Mammary epithelial cell (primary cell): ENCODE results near the gene ZNF160.

Experiments
- EZH2 ChIP-seq: IDR thresholded peaks from 2 replicates; pipeline ENCODE4 v1.6.1; 2012; ENCODE audit warnings: low read length, inconsistent platforms, borderline replicate concordance
- TF ChIP-seq, protein P1 (sequence below), 2 donors: IDR thresholded peaks in 1 of 2; conservative IDR thresholded peaks in 1 of 2; 2 replicates each; pipeline ENCODE4 v1.5.1; 2011 to 2012; ENCODE audit warnings: inconsistent platforms in 2 of 2, low read length in 2 of 2, mild to moderate bottlenecking in 2 of 2, control low read depth in 1 of 2, low read depth in 1 of 2; ENCODE audit not compliant: insufficient read depth in 1 of 2; ENCODE audit errors: extremely low read depth in 1 of 2

DNA sequence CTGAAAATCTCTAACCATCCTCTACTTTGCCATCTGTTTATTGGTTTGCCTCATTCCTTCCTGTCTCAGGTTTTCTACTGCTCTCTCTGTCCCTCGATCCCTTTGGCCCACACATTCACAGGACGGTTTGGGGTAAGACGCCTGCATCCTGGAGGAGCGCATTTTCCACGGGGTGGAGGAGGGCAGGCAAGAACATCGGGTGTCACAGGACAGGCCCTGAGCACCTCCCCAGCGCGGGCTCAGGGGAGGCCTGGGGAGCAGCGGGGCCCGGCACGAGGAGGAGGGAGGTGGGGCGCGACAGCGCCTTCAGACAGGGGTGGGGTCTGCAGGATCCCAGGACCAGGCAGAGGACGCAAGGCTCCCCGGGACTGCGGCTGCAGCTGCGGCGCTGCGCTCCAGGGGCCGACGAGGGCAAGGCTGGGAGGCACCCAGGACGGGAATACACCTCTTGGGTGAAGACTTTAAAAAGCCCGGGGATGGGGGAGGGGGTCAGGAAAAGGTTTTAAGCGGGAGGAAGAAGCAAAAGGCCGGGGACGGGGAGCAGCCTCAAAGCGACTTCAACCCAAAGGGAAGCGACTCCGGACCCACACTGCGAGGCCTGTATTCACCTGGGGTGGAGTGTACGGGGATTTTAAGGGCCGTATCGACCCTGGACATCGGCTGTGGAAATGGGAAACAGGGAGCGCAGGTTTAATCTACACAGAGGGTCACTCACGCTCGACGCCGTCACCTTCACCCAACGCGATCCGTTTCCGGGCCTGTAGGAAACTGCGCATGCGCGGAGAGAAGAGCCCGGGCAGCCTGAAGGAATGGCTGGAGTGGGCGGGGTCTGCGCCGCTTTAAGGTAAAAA lies 29.1 kb upstream of the ZNF160 start, which contains the start of gene ZNF415:
- TF ChIP-seq, protein P1, sequence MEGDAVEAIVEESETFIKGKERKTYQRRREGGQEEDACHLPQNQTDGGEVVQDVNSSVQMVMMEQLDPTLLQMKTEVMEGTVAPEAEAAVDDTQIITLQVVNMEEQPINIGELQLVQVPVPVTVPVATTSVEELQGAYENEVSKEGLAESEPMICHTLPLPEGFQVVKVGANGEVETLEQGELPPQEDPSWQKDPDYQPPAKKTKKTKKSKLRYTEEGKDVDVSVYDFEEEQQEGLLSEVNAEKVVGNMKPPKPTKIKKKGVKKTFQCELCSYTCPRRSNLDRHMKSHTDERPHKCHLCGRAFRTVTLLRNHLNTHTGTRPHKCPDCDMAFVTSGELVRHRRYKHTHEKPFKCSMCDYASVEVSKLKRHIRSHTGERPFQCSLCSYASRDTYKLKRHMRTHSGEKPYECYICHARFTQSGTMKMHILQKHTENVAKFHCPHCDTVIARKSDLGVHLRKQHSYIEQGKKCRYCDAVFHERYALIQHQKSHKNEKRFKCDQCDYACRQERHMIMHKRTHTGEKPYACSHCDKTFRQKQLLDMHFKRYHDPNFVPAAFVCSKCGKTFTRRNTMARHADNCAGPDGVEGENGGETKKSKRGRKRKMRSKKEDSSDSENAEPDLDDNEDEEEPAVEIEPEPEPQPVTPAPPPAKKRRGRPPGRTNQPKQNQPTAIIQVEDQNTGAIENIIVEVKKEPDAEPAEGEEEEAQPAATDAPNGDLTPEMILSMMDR (conservative IDR thresholded peaks at IDR 0.05 in 1 of 2, IDR thresholded peaks at IDR 0.05 in 1 of 2; ENCODE audit: extremely low read depth in 1 of 2, insufficient read depth in 1 of 2, low read depth in 1 of 2, low read length in 2 of 2): no peak
- no peak for TF ChIP-seq EZH2
